Liver (tissue), 9 donors: Measurements from ENCODE around the gene VAPB. TPM values are rescaled to one million over a fixed set of nuclear protein-coding genes. Genes with fewer than 3 reads are reported as not detected.

Experiments
- DNase-seq: peaks from one replicate; pipeline ENCODE4 v3.0.0-alpha.2; 2017; ENCODE audit warnings: low spot score
- H3K27ac ChIP-seq, 2 donors: one replicate each; pipeline ENCODE4 v1.7.0; 2013; ENCODE audit warnings: inconsistent platforms in 2 of 2, low read length in 2 of 2, control low read depth in 1 of 2, low read depth in 1 of 2, mild to moderate bottlenecking in 1 of 2
- H3K27me3 ChIP-seq, 4 donors: one replicate each; pipeline versions ENCODE4 v1.6.1 to v1.7.0; 2013; ENCODE audit warnings: low read length in 3 of 4, inconsistent platforms in 1 of 4, mild to moderate bottlenecking in 1 of 4, moderate library complexity in 1 of 4; ENCODE audit not compliant: control insufficient read depth in 4 of 4, insufficient read depth in 4 of 4
- H3K36me3 ChIP-seq, 4 donors: one replicate each; pipeline versions ENCODE4 v1.6.1 to v1.7.0; 2013; ENCODE audit warnings: low read length in 3 of 4, mild to moderate bottlenecking in 3 of 4, low read depth in 1 of 4, moderate library complexity in 1 of 4; ENCODE audit not compliant: control insufficient read depth in 4 of 4, insufficient read depth in 3 of 4
- H3K4me1 ChIP-seq, 4 donors: one replicate each; pipeline versions ENCODE4 v1.6.1 to v1.7.0; 2013; ENCODE audit warnings: low read length in 3 of 4, mild to moderate bottlenecking in 3 of 4, moderate library complexity in 1 of 4; ENCODE audit not compliant: control insufficient read depth in 4 of 4, insufficient read depth in 4 of 4
- H3K4me3 ChIP-seq, 3 donors: one replicate each; pipeline versions ENCODE4 v1.6.1 to v1.7.0; 2013; ENCODE audit warnings: low read length in 3 of 3, control low read depth in 1 of 3, low read depth in 1 of 3, mild to moderate bottlenecking in 1 of 3
- H3K9ac ChIP-seq, 2 donors: one replicate each; pipeline ENCODE4 v1.7.0; 2013; ENCODE audit warnings: low read length in 2 of 2, mild to moderate bottlenecking in 2 of 2, moderate library complexity in 2 of 2, control low read depth in 1 of 2, low read depth in 1 of 2
- H3K9me3 ChIP-seq, 4 donors: one replicate each; pipeline versions ENCODE4 v1.6.1 to v1.7.0; 2013; ENCODE audit warnings: low read length in 3 of 4; ENCODE audit not compliant: control insufficient read depth in 4 of 4
- EGR1 ChIP-seq, 2 donors: IDR thresholded peaks; 2 replicates each; pipeline ENCODE4 v1.6.1; 2016 to 2018; ENCODE audit warnings: antibody characterized with exemption in 2 of 2, low read depth in 2 of 2
- FOXA1 ChIP-seq: IDR thresholded peaks from 2 replicates; pipeline ENCODE4 v1.6.1; 2016; ENCODE audit warnings: antibody characterized with exemption
- FOXA2 ChIP-seq: IDR thresholded peaks from 2 replicates; pipeline ENCODE4 v1.6.1; 2016; ENCODE audit warnings: antibody characterized with exemption
- GABPA ChIP-seq, 2 donors: IDR thresholded peaks in 1 of 2; conservative IDR thresholded peaks in 1 of 2; 2 replicates each; pipeline ENCODE4 v1.6.1; 2016; ENCODE audit warnings: antibody characterized with exemption in 2 of 2, mild to moderate bottlenecking in 1 of 2, moderate library complexity in 1 of 2
- HNF4A ChIP-seq, 2 donors: conservative IDR thresholded peaks; 2 replicates each; pipeline ENCODE4 v1.6.1; 2016; ENCODE audit warnings: antibody characterized with exemption in 2 of 2, mild to moderate bottlenecking in 2 of 2
- HNF4G ChIP-seq: IDR thresholded peaks from 2 replicates; pipeline ENCODE4 v1.6.1; 2016; ENCODE audit warnings: antibody characterized with exemption
- JUND ChIP-seq, 2 donors: IDR thresholded peaks; 2 replicates each; pipeline ENCODE4 v1.6.1; 2016; ENCODE audit warnings: antibody characterized with exemption in 2 of 2
- NR2F2 ChIP-seq: IDR thresholded peaks from 2 replicates; pipeline ENCODE4 v1.6.1; 2016; ENCODE audit warnings: antibody characterized with exemption
- RAD21 ChIP-seq, 2 donors: IDR thresholded peaks; 2 replicates each; pipeline ENCODE4 v1.6.1; 2016; ENCODE audit warnings: antibody characterized with exemption in 2 of 2, mild to moderate bottlenecking in 2 of 2
- RXRA ChIP-seq, 2 donors: IDR thresholded peaks; 2 replicates each; pipeline ENCODE4 v1.6.1; 2017 to 2018; ENCODE audit warnings: antibody characterized with exemption in 2 of 2, mild to moderate bottlenecking in 1 of 2
- SP1 ChIP-seq: IDR thresholded peaks from 2 replicates; pipeline ENCODE4 v1.6.1; 2018; ENCODE audit warnings: antibody characterized with exemption, mild to moderate bottlenecking
- TAF1 ChIP-seq: conservative IDR thresholded peaks from 2 replicates; pipeline ENCODE4 v1.6.1; 2016; ENCODE audit warnings: antibody characterized with exemption, mild to moderate bottlenecking
- YY1 ChIP-seq: IDR thresholded peaks from 2 replicates; pipeline ENCODE4 v1.6.1; 2016; ENCODE audit warnings: antibody characterized with exemption, mild to moderate bottlenecking
- WGBS: extraction: QIAGEN DNeasy Blood & Tissue Kit; methylation state at CpG from one replicate; pipeline ENCODE4 v1.1.7; 2013; 5-methylcytosine and 5-hydroxymethylcytosine counted together
- polyA plus RNA-seq, 2 donors: library from polyadenylated mRNA; stranded (reverse) in 1 of 2; unstranded in 1 of 2; fragments of 200-250 nt in 1 of 2; fragments of >200 nt in 1 of 2; fragmentation: Nextera tagmentation in 1 of 2; extraction: Ambion mirVana in 1 of 2; gene quantifications; one replicate each; pipeline versions ENCODE4 v1.2.1 to v1.2.3, GENCODE V29; 2013 to 2015
- total RNA-seq, 2 donors: library from RNA; depleted of rRNA; stranded (reverse); fragments of >200 nt; gene quantifications; one replicate each; pipeline ENCODE4 v1.2.3, GENCODE V29; 2014
- TF ChIP-seq, protein P1 (sequence below): IDR thresholded peaks from 2 replicates; pipeline ENCODE4 v1.6.1; 2016; ENCODE audit warnings: antibody characterized with exemption
- TF ChIP-seq, protein P2 (sequence below): IDR thresholded peaks from 2 replicates; pipeline ENCODE4 v1.6.1; 2016; ENCODE audit warnings: antibody characterized with exemption
- TF ChIP-seq, protein P3 (sequence below): IDR thresholded peaks from 2 replicates; pipeline ENCODE4 v1.6.1; 2016; ENCODE audit warnings: antibody characterized with exemption
- TF ChIP-seq, protein P4 (sequence below): fragments of 150-350 bp; IDR thresholded peaks from 2 replicates; pipeline ENCODE4 v1.5.1; 2017; ENCODE audit warnings: improper control_type of control experiment, low read depth, low read length; ENCODE audit not compliant: missing input control
- TF ChIP-seq, protein P5 (sequence below): IDR thresholded peaks from 2 replicates; pipeline ENCODE4 v1.6.1; 2016; ENCODE audit warnings: antibody characterized with exemption, mild to moderate bottlenecking
- donor health status: healthy.
- donor health status: healthy.
- donor health status: healthy.
- donor health status: healthy.
- donor health status: healthy.

VAPB gene
- total and polyA plus RNA-seq, 4 donors, result 12.2 to 21.7 (median 18.5) TPM

DNA sequence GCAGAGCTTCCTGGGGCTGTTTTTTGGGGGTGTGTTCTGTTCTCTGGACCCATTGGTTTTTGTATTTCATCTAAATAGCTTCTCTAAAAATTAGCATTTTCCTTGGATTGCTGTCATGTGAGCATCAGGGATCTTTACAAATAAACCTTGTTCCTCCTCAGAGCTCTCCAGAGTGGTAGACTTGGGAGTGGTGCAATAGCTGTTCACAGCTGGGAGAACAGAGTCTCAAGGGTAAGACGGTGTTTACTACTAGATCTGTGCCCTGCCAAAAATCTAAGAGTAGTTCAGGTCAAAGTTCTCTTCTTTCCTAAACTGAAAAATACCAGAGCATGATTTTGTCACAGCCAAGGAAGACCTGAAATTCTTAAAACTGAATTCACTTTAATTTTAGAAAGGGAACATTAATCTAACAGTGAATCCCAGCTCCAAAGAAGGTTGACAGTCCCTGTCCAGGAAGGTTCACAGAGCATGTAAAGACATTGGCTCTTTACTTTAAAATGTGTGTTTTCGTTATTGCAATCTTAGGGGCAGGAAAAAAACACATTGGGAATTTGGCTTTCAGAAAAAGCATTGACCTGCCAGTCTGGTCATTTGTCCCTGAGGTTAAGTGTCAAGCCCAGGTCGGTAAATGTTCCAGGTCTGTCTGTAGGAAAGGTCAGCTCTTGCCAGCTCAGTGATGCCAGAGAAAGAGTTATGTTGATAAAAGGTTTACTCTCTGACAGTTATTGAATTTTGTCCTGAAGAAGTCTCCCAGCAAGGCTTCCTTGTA, 43.3 kb downstream of the VAPB start:
- no peak for DNase-seq
- peak; percentile 54 for TF ChIP-seq FOXA1
- TF ChIP-seq SP1, result peak; percentile 78
- TF ChIP-seq YY1, result peak; percentile 57
- TF ChIP-seq GABPA (IDR thresholded peaks at IDR 0.05 in 1 of 2, conservative IDR thresholded peaks at IDR 0.05 in 1 of 2), result peak in 1 of 2 donors; percentile 19
- no peak for TF ChIP-seq TAF1
- peak; percentile 96 to 99 for TF ChIP-seq RXRA (IDR thresholded peaks at IDR 0.05)
- peak; percentile 96 for TF ChIP-seq HNF4A (conservative IDR thresholded peaks at IDR 0.05)
- peak; percentile 64 to 80 for TF ChIP-seq JUND (IDR thresholded peaks at IDR 0.05)
- TF ChIP-seq, protein P1, sequence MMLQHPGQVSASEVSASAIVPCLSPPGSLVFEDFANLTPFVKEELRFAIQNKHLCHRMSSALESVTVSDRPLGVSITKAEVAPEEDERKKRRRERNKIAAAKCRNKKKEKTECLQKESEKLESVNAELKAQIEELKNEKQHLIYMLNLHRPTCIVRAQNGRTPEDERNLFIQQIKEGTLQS, result no peak
- no peak for TF ChIP-seq EGR1 (IDR thresholded peaks at IDR 0.05; ENCODE audit: low read depth in 2 of 2)
- TF ChIP-seq, protein P2, sequence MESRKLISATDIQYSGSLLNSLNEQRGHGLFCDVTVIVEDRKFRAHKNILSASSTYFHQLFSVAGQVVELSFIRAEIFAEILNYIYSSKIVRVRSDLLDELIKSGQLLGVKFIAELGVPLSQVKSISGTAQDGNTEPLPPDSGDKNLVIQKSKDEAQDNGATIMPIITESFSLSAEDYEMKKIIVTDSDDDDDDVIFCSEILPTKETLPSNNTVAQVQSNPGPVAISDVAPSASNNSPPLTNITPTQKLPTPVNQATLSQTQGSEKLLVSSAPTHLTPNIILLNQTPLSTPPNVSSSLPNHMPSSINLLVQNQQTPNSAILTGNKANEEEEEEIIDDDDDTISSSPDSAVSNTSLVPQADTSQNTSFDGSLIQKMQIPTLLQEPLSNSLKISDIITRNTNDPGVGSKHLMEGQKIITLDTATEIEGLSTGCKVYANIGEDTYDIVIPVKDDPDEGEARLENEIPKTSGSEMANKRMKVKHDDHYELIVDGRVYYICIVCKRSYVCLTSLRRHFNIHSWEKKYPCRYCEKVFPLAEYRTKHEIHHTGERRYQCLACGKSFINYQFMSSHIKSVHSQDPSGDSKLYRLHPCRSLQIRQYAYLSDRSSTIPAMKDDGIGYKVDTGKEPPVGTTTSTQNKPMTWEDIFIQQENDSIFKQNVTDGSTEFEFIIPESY, result peak; percentile 77
- peak; percentile 26 for TF ChIP-seq FOXA2
- peak; percentile 81 for TF ChIP-seq NR2F2
- TF ChIP-seq, protein P3, sequence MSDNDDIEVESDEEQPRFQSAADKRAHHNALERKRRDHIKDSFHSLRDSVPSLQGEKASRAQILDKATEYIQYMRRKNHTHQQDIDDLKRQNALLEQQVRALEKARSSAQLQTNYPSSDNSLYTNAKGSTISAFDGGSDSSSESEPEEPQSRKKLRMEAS, result peak; percentile 50
- TF ChIP-seq RAD21 (IDR thresholded peaks at IDR 0.05), result peak; percentile 31 to 37
- TF ChIP-seq, protein P4, sequence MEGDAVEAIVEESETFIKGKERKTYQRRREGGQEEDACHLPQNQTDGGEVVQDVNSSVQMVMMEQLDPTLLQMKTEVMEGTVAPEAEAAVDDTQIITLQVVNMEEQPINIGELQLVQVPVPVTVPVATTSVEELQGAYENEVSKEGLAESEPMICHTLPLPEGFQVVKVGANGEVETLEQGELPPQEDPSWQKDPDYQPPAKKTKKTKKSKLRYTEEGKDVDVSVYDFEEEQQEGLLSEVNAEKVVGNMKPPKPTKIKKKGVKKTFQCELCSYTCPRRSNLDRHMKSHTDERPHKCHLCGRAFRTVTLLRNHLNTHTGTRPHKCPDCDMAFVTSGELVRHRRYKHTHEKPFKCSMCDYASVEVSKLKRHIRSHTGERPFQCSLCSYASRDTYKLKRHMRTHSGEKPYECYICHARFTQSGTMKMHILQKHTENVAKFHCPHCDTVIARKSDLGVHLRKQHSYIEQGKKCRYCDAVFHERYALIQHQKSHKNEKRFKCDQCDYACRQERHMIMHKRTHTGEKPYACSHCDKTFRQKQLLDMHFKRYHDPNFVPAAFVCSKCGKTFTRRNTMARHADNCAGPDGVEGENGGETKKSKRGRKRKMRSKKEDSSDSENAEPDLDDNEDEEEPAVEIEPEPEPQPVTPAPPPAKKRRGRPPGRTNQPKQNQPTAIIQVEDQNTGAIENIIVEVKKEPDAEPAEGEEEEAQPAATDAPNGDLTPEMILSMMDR, result no peak
- TF ChIP-seq, protein P5, sequence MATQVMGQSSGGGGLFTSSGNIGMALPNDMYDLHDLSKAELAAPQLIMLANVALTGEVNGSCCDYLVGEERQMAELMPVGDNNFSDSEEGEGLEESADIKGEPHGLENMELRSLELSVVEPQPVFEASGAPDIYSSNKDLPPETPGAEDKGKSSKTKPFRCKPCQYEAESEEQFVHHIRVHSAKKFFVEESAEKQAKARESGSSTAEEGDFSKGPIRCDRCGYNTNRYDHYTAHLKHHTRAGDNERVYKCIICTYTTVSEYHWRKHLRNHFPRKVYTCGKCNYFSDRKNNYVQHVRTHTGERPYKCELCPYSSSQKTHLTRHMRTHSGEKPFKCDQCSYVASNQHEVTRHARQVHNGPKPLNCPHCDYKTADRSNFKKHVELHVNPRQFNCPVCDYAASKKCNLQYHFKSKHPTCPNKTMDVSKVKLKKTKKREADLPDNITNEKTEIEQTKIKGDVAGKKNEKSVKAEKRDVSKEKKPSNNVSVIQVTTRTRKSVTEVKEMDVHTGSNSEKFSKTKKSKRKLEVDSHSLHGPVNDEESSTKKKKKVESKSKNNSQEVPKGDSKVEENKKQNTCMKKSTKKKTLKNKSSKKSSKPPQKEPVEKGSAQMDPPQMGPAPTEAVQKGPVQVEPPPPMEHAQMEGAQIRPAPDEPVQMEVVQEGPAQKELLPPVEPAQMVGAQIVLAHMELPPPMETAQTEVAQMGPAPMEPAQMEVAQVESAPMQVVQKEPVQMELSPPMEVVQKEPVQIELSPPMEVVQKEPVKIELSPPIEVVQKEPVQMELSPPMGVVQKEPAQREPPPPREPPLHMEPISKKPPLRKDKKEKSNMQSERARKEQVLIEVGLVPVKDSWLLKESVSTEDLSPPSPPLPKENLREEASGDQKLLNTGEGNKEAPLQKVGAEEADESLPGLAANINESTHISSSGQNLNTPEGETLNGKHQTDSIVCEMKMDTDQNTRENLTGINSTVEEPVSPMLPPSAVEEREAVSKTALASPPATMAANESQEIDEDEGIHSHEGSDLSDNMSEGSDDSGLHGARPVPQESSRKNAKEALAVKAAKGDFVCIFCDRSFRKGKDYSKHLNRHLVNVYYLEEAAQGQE, result no peak
- TF ChIP-seq HNF4G, result peak; percentile 77
- 20% methylated on average over 3 of the region's 3 CpGs for WGBS
- peak overlapping the region; percentile 47 to 69 for H3K27ac ChIP-seq
- no peaks in the 10 kb centered on the region for H3K27me3 ChIP-seq
- peak overlapping the region in 1 of 2 donors; percentile 45 for H3K9ac ChIP-seq
- peaks cover 0 to 2% (median 0%) of the 10 kb centered on the region in 4 donors for H3K36me3 ChIP-seq
- H3K4me3 ChIP-seq, result no peak overlapping the region
- no peaks in the 10 kb centered on the region for H3K9me3 ChIP-seq
- peaks cover 15 to 36% (median 25%) of the 10 kb centered on the region in 4 donors for H3K4me1 ChIP-seq
